Stomach smooth muscle (tissue), 2 donors: ENCODE measurements around the gene DENND1B.
"Not testable (repeated sequence)": the region's sequence is repeated elsewhere in the genome, so short reads cannot be mapped to it uniquely, and the experiment has no call there.

Experiments used
- H3K27ac ChIP-seq: one replicate; pipeline ENCODE4 v1.7.0; 2013; ENCODE audit warnings: mild to moderate bottlenecking, low read length, inconsistent platforms
- H3K27me3 ChIP-seq, 2 donors: one replicate each; pipeline ENCODE4 v1.7.0; 2013; ENCODE audit warnings: low read length in 2 of 2; ENCODE audit not compliant: insufficient read depth in 2 of 2, control insufficient read depth in 1 of 2
- H3K36me3 ChIP-seq, 2 donors: one replicate each; pipeline ENCODE4 v1.7.0; 2013; ENCODE audit warnings: low read length in 2 of 2; ENCODE audit not compliant: control insufficient read depth in 2 of 2, insufficient read depth in 2 of 2
- H3K4me1 ChIP-seq: one replicate; pipeline ENCODE4 v1.7.0; 2013; ENCODE audit warnings: low read length; ENCODE audit not compliant: control insufficient read depth, insufficient read depth
- H3K4me3 ChIP-seq, 2 donors: one replicate each; pipeline ENCODE4 v1.7.0; 2013; ENCODE audit warnings: low read length in 2 of 2
- H3K9ac ChIP-seq, 2 donors: one replicate each; pipeline ENCODE4 v1.7.0; 2013; ENCODE audit warnings: low read length in 2 of 2, mild to moderate bottlenecking in 1 of 2
- H3K9me3 ChIP-seq, 2 donors: one replicate each; pipeline ENCODE4 v1.7.0; 2013; ENCODE audit warnings: low read length in 2 of 2; ENCODE audit not compliant: control insufficient read depth in 2 of 2
- donor health status: healthy.
- donor health status: Pancreatic carcinoma.

Gene DENND1B

GRCh38 chr1:197598935-197599334, 176.3 kb downstream of the DENND1B start:
- H3K36me3 ChIP-seq: peaks cover 0 to 2% of the 10 kb centered on the region in 2 donors
- H3K4me1 ChIP-seq: no peaks in the 10 kb centered on the region
- no peaks in the 10 kb centered on the region for H3K27me3 ChIP-seq
- no peaks in the 10 kb centered on the region for H3K9me3 ChIP-seq
- H3K9ac ChIP-seq: no peak overlapping the region
- H3K27ac ChIP-seq: no peak overlapping the region
- no peak overlapping the region for H3K4me3 ChIP-seq

- no peak overlapping the region for H3K4me3 ChIP-seq
- no peaks in the 10 kb centered on the region for H3K9me3 ChIP-seq
- H3K4me1 ChIP-seq: no peaks in the 10 kb centered on the region
- no peak overlapping the region for H3K9ac ChIP-seq
- no peak overlapping the region for H3K27ac ChIP-seq
- no peaks in the 10 kb centered on the region for H3K27me3 ChIP-seq
- H3K36me3 ChIP-seq: peaks cover 0 to 2% of the 10 kb centered on the region in 2 donors
Measured at GRCh38 chr1:197595304-197595904, 179.9 kb downstream of the DENND1B start.

GRCh38 chr1:197590687-197591086, 184.6 kb downstream of the DENND1B start:
- Histone ChIP-seq H3K9me3 (no peaks in the 10 kb centered on the region), H3K9ac (no peak overlapping the region), H3K4me1 (no peaks in the 10 kb centered on the region), H3K27ac (no peak overlapping the region), H3K36me3 (peaks cover 0 to 2% of the 10 kb centered on the region in 2 donors), H3K4me3 (no peak overlapping the region), H3K27me3 (no peaks in the 10 kb centered on the region)

DNA sequence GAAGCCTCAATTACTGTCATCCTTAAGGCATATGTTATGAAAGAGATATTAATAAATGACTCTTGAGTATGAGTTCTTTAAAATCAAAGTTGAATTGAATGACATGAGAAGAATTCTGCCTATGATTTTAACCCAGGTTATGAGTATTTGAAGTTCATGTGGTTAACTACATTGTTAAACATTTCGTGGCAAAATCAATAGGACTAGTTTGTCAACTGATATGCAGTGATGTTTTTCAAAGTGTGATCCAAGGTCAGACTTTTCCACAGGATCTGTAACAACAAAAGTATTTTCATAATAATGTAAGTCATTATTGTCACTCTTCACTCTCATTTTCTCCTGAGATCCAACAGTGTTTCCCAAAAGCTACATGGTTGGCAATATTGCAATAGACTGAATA, 189.5 kb downstream of the DENND1B start:
- H3K27ac ChIP-seq: no peak overlapping the region
- H3K4me3 ChIP-seq: no peak overlapping the region
- no peaks in the 10 kb centered on the region for H3K4me1 ChIP-seq
- no peaks in the 10 kb centered on the region for H3K9me3 ChIP-seq
- no peak overlapping the region for H3K9ac ChIP-seq
- H3K27me3 ChIP-seq: no peaks in the 10 kb centered on the region
- no peaks in the 10 kb centered on the region for H3K36me3 ChIP-seq

DNA sequence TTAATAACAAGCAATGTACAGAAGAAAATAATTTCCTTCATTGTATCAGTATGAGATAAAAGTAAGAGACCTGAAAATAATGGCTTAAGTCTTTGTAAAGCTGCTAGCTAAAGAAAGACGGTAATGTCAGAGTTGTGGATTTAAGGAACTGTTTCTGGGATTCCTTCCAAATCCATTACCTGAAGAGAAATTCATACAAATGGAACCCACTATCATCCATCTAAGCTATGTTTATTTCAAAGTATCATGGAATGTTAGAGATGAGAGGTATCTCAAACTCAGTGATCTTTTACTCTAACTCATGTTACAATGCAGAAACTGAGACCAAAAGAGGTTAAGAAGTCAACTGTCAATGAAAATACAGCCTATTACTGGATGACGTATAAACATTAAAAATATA, 197.7 kb downstream of the DENND1B start:
- no peaks in the 10 kb centered on the region for H3K9me3 ChIP-seq
- H3K9ac ChIP-seq: no peak overlapping the region
- H3K27ac ChIP-seq: no peak overlapping the region
- H3K4me1 ChIP-seq: no peaks in the 10 kb centered on the region
- H3K27me3 ChIP-seq: no peaks in the 10 kb centered on the region
- no peak overlapping the region for H3K4me3 ChIP-seq
- peaks cover 0 to 2% of the 10 kb centered on the region in 2 donors for H3K36me3 ChIP-seq

DNA sequence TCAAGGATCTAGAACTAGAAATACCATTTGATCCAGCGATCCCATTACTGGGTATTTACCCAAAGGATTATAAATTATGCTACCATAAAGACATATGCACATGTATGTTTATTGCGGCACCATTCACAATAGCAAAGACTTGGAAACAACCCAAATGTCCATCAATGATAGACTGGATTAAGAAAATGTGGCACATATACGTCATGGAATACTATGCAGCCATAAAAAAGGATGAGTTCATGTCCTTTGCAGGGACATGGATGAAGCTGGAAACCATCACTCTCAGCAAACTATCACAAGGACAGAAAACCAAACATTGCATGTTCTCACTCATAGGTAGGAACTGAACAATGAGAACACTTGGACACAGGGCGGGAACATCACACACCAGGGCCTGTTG, 199.7 kb downstream of the DENND1B start:
- not testable (repeated sequence) for H3K9me3 ChIP-seq, H3K27ac ChIP-seq, H3K4me1 ChIP-seq, H3K9ac ChIP-seq, H3K36me3 ChIP-seq, H3K4me3 ChIP-seq, H3K27me3 ChIP-seq

DNA sequence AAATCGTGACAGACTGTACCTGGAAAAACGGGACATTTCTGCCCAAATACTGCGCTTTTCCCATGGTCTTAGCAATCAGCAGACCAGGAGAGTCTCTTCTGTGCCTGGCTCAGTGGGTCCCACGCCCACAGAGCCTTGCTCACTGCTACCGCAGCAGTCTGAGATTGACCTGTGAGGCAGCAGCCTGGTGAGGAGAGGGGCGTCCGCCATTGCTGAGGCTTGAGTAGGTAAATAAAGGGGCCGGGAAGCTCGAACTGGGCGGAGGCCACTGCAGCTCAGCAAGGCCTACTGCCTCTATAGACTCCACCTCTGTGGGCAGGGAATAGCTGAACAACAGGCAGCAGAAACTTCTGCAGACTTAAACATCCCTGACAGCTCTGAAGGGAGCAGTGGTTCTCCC, 203.1 kb downstream of the DENND1B start:
- Histone ChIP-seq H3K9me3 (no peaks in the 10 kb centered on the region), H3K4me3 (no peak overlapping the region), H3K27ac (no peak overlapping the region), H3K36me3 (peaks cover 0 to 2% of the 10 kb centered on the region in 2 donors), H3K4me1 (no peaks in the 10 kb centered on the region), H3K27me3 (no peaks in the 10 kb centered on the region), H3K9ac (no peak overlapping the region)

- Histone ChIP-seq H3K27ac (no peak overlapping the region), H3K4me1 (no peaks in the 10 kb centered on the region), H3K9me3 (no peaks in the 10 kb centered on the region), H3K36me3 (no peaks in the 10 kb centered on the region), H3K9ac (no peak overlapping the region), H3K27me3 (no peaks in the 10 kb centered on the region), H3K4me3 (no peak overlapping the region)
Measured at GRCh38 chr1:197567442-197567841, 207.8 kb downstream of the DENND1B start.

GRCh38 chr1:197561041-197561440, 214.2 kb downstream of the DENND1B start:
- H3K36me3 ChIP-seq: no peaks in the 10 kb centered on the region
- H3K9me3 ChIP-seq: no peaks in the 10 kb centered on the region
- no peak overlapping the region for H3K4me3 ChIP-seq
- H3K27ac ChIP-seq: no peak overlapping the region
- H3K4me1 ChIP-seq: no peaks in the 10 kb centered on the region
- H3K9ac ChIP-seq: no peak overlapping the region
- no peaks in the 10 kb centered on the region for H3K27me3 ChIP-seq

DNA sequence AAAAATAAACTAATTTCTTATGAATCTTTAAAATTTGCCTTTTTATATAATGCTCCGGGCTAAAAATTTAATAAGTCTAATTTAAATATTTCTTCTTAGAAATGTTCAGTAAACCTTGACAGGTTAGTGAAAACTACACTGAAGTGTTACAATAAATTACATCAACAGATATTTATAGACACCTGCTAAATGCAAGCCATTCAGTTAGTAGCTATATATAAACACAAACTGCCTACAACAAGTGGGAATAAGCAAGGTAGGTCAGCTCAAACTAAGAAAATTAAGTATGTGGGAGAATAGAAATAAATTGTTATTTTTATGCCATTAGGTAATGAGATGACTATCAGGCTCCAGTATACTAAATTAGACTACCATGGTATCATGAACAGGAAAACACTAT, 215.6 kb downstream of the DENND1B start:
- Histone ChIP-seq H3K27ac (no peak overlapping the region), H3K27me3 (no peaks in the 10 kb centered on the region), H3K4me1 (no peaks in the 10 kb centered on the region), H3K9ac (no peak overlapping the region), H3K36me3 (no peaks in the 10 kb centered on the region), H3K4me3 (no peak overlapping the region), H3K9me3 (no peaks in the 10 kb centered on the region)

DNA sequence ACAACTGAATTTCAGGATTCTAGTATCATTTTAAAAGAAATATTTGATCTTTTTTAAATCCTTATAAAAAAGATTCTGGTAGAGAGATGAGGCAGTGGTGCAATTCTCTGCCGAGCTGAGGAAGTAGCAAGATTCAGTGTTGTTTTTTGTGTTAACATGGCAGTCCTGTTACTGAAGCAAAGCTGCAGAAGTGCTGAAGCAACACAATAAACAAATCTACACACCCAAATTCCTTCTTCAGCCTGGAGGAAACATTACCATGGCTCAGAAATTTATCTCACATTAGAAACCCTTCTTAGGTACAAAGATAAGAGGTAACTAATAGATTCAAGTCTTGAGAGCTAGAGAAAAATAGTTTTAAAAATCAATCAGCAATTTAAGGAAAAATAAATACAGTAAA, 216.0 kb downstream of the DENND1B start:
- Histone ChIP-seq H3K9me3 (no peaks in the 10 kb centered on the region), H3K9ac (no peak overlapping the region), H3K27ac (no peak overlapping the region)

More for the DNA sequence above, 216.0 kb downstream of the DENND1B start:
- Histone ChIP-seq H3K36me3 (no peaks in the 10 kb centered on the region), H3K4me3 (no peak overlapping the region), H3K4me1 (no peaks in the 10 kb centered on the region), H3K27me3 (no peaks in the 10 kb centered on the region)
